ENCODE results near the gene SNRPA. TPM values are rescaled to one million over a fixed set of nuclear protein-coding genes. Genes with fewer than 3 reads are reported as not detected.

Gene SNRPA
- total RNA-seq: 100 to 1,000 TPM; 201 to 290 TPM

DNA sequence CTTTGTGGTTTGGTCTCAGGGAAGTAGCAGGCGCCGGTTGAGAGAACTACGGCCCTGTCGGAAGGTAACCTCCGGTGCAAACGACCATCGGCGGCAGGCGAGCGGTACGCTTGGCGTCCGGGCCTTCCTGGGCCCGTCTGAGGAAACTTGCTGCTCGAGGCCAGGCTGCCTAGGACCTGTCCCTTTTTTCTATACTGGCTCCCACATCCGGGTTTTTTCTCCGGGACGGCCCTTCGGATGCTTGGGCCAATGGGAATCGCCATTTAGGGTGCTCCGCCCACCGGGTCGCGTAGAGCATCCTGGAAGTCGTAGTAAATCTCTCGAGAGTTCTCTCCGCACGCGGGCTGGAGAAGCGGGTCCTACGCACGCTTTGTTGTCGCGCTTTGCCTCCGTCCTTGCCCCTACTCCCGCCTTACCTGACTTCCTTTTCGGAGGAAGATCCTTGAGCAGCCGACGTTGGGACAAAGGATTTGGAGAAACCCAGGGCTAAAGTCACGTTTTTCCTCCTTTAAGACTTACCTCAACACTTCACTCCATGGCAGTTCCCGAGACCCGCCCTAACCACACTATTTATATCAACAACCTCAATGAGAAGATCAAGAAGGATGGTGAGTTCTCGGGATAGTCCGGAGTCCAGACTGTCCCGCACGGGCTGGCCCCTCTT, at the start of gene SNRPA:
TSS of gene SNRPA (plus strand) at position 330 of the 664 bp plus-strand sequence. CDS start at position 536, 206 bp downstream.
- peak; percentile 96 to 98 for DNase-seq
- peaks cover 15 to 23% of the 10 kb centered on the region in 2 donors for H3K36me3 Mint-ChIP-seq (ENCODE audit: insufficient read depth in 2 of 2)
- peak; percentile 74 to 76 for ATAC-seq (replicated peaks in 1 of 2)
- H3K27me3 Mint-ChIP-seq (ENCODE audit: low read depth): no peaks in the 10 kb centered on the region
- H3K27ac Mint-ChIP-seq: peak within 1 kb of the TSS; percentile 93
- peak within 1 kb of the TSS; percentile 91 to 92 for H3K4me3 Mint-ChIP-seq
- peaks cover 57% of the 10 kb centered on the region for H3K4me1 Mint-ChIP-seq (ENCODE audit: low read depth)
- H3K9me3 Mint-ChIP-seq: no peaks in the 10 kb centered on the region

DNA sequence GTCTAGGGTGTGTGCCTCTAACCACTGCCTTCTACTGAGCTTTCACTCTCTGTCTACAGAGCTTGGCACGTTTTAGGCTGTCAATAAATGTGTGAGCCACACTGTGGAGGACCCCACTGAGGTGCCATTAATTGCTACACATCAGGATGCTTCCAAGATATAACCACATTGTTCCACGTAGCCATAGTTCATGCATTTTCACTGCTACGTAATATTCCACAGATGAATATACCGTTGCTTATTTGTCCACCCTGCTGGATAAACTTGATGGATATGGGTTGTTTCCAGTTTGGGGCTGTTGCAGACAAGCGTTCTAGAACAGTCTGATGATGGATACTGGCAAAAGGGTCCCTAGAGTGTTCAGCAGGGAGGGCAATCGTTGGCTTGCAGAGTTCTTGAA, 49.2 kb upstream of the SNRPA start:
- H3K9me3 Mint-ChIP-seq: no peaks in the 10 kb centered on the region
- no peaks in the 10 kb centered on the region for H3K27me3 Mint-ChIP-seq (ENCODE audit: low read depth)
- ATAC-seq (replicated peaks in 1 of 2) (no peak), DNase-seq (no peak)
- no peak overlapping the region for H3K27ac Mint-ChIP-seq
- no peaks in the 10 kb centered on the region for H3K4me1 Mint-ChIP-seq (ENCODE audit: low read depth)
- no peak overlapping the region for H3K4me3 Mint-ChIP-seq
- H3K36me3 Mint-ChIP-seq (ENCODE audit: insufficient read depth in 2 of 2): peaks cover 9 to 12% of the 10 kb centered on the region in 2 donors

DNA sequence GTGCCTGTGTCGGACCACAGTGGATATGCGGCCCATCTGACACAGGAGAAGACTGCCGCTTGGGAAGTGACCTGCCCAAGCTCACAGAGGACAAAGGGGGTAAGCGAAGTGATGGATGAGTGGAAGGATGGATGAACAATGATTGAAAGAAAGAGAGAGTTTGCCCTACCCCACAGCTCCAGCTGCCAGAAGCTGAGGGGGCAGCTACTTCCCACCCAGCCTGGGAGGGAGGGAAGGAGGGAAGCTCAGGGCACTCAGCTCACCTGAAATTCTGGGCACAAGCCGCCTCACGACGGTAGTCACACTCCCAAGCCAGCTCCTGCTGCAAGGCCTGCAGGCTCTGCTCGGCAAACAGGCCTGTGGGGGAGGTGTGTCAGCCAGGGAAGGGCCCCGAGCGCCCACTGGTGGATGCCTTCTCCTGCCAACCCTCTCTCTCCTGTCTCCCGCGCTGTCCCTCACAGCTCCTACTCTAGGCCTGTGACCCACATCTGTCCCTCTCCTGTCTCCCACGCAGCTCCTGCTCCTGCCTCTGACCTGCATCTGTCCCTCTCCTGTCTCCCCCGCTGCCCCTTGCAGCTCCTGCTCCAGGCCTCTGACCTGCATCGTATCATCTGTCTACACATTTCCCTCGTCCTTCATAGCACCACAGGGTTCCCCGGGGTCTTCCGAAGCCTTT, 48.5 kb upstream of the SNRPA start:
- no peak for ATAC-seq (replicated peaks in 1 of 2)
- H3K27me3 Mint-ChIP-seq (ENCODE audit: low read depth): no peaks in the 10 kb centered on the region
- no peak overlapping the region for H3K4me3 Mint-ChIP-seq
- no peaks in the 10 kb centered on the region for H3K9me3 Mint-ChIP-seq
- no peak overlapping the region for H3K27ac Mint-ChIP-seq
- no peak for DNase-seq
- H3K4me1 Mint-ChIP-seq (ENCODE audit: low read depth): no peaks in the 10 kb centered on the region
- H3K36me3 Mint-ChIP-seq (ENCODE audit: insufficient read depth in 2 of 2): peaks cover 9 to 12% of the 10 kb centered on the region in 2 donors

DNA sequence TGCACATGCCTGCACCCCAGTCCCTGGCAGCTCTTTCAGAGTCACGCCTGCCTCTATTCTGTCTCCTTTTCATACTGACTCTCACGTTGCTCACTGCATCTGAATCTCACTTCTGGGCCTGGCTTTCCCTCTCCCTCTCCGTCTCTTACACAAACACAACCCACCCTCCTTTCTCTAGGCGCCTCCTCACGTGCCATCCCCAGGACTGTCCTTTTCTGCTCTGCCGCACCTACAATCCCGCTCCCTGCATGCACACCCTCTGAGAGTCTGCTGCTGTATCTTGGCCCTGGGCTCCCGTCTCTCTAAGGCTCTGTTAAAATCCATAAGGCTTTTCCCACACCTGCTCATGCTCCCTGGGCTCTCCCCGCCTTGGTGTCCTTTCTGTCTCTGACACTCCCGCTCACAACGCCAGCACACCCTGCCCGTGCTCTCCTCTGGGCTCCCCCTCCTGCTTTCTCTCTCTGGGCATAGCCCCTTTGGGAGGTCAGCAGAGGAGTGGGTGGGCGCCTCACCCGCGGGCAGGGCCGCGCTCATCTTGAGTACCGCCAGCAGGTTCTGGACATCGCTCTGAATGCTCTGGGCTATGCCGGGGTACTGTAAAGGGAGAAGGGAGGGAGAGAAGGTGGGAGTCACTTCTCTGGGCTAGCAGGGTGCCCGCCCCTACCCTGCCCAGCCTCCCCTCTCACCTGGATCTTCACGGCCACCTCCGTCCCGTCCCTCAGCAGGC, 47.8 kb upstream of the SNRPA start:
- no peaks in the 10 kb centered on the region for H3K27me3 Mint-ChIP-seq (ENCODE audit: low read depth)
- H3K36me3 Mint-ChIP-seq (ENCODE audit: insufficient read depth in 2 of 2): peaks cover 9 to 12% of the 10 kb centered on the region in 2 donors
- no peaks in the 10 kb centered on the region for H3K9me3 Mint-ChIP-seq
- H3K4me3 Mint-ChIP-seq: no peak overlapping the region
- H3K4me1 Mint-ChIP-seq (ENCODE audit: low read depth): no peaks in the 10 kb centered on the region
- no peak overlapping the region for H3K27ac Mint-ChIP-seq
- DNase-seq (no peak), ATAC-seq (replicated peaks in 1 of 2) (no peak)

DNA sequence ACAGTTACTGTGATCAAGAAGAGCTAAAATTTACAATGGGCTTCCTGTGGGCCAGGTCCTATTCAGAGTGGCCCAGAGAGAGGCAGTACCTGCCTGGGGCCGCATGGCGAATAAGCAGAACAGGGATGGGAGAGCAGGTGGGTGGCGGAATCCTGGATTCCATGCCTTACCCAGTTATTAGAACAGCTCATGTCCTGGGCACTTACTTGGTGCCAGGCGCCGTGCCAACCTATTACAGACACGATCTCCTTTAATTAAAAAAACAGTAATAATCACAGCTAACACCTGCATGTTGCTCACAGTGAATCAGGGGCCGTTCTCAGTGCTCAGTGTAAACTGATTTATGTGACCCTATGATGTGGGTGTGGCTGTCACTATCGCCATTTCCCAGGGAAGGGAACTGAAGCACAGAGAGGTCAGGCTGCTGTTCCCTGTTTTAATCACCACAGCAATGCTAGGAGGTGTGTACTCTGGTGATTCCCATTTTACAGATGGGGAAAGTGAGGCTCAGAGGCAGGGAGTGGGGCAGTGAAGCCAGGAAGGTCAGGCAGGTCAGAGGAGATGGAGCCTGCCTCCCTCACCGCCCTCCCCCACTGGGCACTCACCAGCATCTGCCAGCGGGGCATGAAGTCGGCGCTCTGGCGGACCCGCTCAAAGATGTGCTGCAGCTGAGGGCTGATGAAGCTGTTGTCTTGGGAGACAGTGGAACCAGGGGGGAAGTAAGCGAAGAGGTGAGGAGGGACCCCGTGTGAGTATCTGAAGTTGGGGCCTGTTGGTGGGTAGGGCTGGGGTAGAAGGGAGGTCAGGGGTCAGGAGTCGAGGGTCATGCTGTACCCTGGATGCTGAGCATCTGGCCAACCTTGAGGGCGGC, 46.3 kb upstream of the SNRPA start:
- Mint-ChIP-seq H3K27ac (no peak overlapping the region), H3K27me3 (ENCODE audit: low read depth) (no peaks in the 10 kb centered on the region), H3K9me3 (no peaks in the 10 kb centered on the region), H3K4me3 (no peak overlapping the region), H3K4me1 (ENCODE audit: low read depth) (no peaks in the 10 kb centered on the region), H3K36me3 (ENCODE audit: insufficient read depth in 2 of 2) (peaks cover 9 to 18% of the 10 kb centered on the region in 2 donors)
- DNase-seq: no peak
- no peak for ATAC-seq (replicated peaks in 1 of 2)

DNA sequence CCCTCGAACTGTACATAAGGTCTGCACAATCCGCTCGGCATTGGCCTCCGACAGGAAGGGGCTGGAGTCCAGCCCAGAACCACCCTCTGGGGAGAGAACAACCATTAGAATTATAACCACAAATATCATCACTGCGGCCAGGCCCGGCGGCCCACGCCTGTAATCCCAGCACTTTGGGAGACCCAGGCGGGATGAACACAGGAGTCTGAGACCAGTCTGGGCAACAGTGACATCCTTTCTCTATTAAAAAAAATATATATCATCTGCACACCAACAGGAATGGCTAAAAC, 45.7 kb upstream of the SNRPA start:
- no peaks in the 10 kb centered on the region for H3K9me3 Mint-ChIP-seq
- no peaks in the 10 kb centered on the region for H3K27me3 Mint-ChIP-seq (ENCODE audit: low read depth)
- no peak overlapping the region for H3K4me3 Mint-ChIP-seq
- ATAC-seq (replicated peaks in 1 of 2): no peak
- DNase-seq: no peak
- peaks cover 9 to 18% of the 10 kb centered on the region in 2 donors for H3K36me3 Mint-ChIP-seq (ENCODE audit: insufficient read depth in 2 of 2)
- no peaks in the 10 kb centered on the region for H3K4me1 Mint-ChIP-seq (ENCODE audit: low read depth)
- no peak overlapping the region for H3K27ac Mint-ChIP-seq

DNA sequence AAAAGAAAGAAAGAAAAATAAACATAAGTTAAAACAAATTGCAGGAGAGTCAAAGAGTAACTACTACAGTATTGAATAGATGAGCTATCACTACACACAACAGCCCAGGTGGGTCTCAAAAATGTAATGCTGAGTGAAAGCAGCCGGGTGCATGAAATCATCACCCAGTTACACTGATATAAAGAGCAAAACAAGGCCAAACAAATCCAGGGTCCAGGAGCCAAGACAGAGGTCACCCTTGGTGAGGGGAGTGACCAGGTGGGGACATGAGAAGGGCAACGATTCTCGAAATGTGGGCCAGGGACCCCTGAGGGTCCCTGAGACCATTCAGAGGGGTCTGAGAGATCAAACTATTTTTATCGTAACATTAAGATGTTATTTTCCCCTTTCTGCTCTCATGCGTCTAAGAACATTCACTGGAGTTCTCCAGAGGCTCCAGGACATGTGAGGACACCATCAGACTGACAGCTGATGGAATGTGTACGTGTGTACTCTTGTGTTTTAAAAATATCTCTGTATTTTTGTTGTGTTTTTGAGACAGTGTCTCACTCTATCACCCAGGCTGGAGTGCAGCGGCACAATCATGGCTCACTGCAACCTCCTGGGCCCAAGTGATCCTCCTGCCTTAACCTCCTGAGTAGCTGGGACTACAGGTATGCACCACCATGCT, 44.9 kb upstream of the SNRPA start:
- H3K36me3 Mint-ChIP-seq (ENCODE audit: insufficient read depth in 2 of 2): peaks cover 9 to 18% of the 10 kb centered on the region in 2 donors
- ATAC-seq (replicated peaks in 1 of 2) (no peak), DNase-seq (no peak)
- no peak overlapping the region for H3K27ac Mint-ChIP-seq
- H3K27me3 Mint-ChIP-seq (ENCODE audit: low read depth): no peaks in the 10 kb centered on the region
- H3K4me3 Mint-ChIP-seq: no peak overlapping the region
- H3K9me3 Mint-ChIP-seq: no peaks in the 10 kb centered on the region
- no peaks in the 10 kb centered on the region for H3K4me1 Mint-ChIP-seq (ENCODE audit: low read depth)

DNA sequence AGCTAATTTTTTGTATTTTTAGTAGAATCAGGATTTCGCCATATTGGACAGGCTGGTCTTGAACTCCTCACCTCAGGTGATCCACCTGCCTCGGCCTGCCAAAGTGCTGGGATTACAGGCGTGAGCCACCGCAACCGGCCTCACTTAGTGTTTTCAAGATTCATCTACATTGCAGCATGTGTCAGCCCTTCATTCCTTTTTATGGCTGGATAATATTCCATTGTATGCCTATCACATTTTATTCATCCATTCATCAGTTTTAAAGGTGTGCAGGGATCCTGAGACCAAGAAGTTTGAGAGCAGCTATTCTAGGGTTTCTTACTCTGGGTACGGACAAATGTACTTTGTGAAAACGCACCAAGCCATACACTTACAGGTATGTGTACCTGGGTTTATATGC, 43.4 kb upstream of the SNRPA start:
- peaks cover 6% of the 10 kb centered on the region for H3K4me1 Mint-ChIP-seq (ENCODE audit: low read depth)
- H3K36me3 Mint-ChIP-seq (ENCODE audit: insufficient read depth in 2 of 2): peaks cover 9 to 21% of the 10 kb centered on the region in 2 donors
- H3K4me3 Mint-ChIP-seq: no peak overlapping the region
- ATAC-seq (replicated peaks in 1 of 2) (no peak), DNase-seq (no peak)
- H3K9me3 Mint-ChIP-seq: no peaks in the 10 kb centered on the region
- H3K27me3 Mint-ChIP-seq (ENCODE audit: low read depth): no peaks in the 10 kb centered on the region
- H3K27ac Mint-ChIP-seq: no peak overlapping the region

DNA sequence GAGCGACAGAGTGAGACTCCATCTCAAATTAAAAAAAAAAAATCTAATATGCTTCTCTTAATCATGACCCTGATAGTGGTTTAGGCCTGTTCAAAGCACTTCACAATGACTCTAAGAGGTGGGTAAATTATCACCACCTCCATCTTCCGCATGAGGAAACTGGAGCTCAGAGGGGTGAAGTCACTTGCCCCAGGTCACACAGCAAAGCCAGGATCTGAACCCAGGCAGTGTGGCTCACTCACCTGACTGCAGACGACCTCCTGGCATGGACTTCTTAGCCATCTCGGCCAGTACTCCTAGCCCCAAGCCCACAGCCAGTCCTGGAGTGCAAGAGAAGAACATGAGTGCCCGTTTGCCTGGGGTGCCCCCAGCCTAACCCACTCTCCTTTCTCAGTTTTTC, 41.2 kb upstream of the SNRPA start:
- H3K27me3 Mint-ChIP-seq (ENCODE audit: low read depth): no peaks in the 10 kb centered on the region
- no peak overlapping the region for H3K4me3 Mint-ChIP-seq
- no peak overlapping the region for H3K27ac Mint-ChIP-seq
- H3K36me3 Mint-ChIP-seq (ENCODE audit: insufficient read depth in 2 of 2): peaks cover 6 to 19% of the 10 kb centered on the region in 2 donors
- ATAC-seq (replicated peaks in 1 of 2): no peak
- DNase-seq: no peak
- H3K9me3 Mint-ChIP-seq: no peaks in the 10 kb centered on the region
- peaks cover 19% of the 10 kb centered on the region for H3K4me1 Mint-ChIP-seq (ENCODE audit: low read depth)

DNA sequence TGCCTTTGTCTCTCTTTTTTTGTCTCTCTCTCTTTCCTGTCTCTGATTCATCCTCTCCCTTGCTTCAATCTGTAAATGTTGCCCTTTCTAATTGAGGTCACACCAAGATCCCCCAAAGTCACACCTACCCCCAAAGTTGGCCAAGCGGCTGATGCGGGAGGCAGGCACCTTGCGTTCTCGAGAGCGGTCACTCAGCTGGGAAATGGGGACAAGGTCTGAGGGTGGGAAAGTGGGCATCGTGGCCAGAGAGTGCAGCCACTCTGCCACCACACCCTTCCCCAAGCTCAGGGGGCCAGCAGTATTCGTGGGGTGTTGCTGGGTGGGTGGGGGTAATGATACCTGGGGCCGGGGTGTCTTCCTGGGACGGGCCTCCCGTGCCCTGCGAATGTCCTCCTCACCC, 37.1 kb upstream of the SNRPA start:
- peak overlapping the region; percentile 84 to 90 for H3K4me3 Mint-ChIP-seq
- ATAC-seq (replicated peaks in 1 of 2) (no peak), DNase-seq (no peak)
- H3K27me3 Mint-ChIP-seq (ENCODE audit: low read depth): no peaks in the 10 kb centered on the region
- H3K27ac Mint-ChIP-seq: no peak overlapping the region
- peaks cover 9 to 14% of the 10 kb centered on the region in 2 donors for H3K36me3 Mint-ChIP-seq (ENCODE audit: insufficient read depth in 2 of 2)
- peaks cover 48% of the 10 kb centered on the region for H3K4me1 Mint-ChIP-seq (ENCODE audit: low read depth)
- no peaks in the 10 kb centered on the region for H3K9me3 Mint-ChIP-seq

DNA sequence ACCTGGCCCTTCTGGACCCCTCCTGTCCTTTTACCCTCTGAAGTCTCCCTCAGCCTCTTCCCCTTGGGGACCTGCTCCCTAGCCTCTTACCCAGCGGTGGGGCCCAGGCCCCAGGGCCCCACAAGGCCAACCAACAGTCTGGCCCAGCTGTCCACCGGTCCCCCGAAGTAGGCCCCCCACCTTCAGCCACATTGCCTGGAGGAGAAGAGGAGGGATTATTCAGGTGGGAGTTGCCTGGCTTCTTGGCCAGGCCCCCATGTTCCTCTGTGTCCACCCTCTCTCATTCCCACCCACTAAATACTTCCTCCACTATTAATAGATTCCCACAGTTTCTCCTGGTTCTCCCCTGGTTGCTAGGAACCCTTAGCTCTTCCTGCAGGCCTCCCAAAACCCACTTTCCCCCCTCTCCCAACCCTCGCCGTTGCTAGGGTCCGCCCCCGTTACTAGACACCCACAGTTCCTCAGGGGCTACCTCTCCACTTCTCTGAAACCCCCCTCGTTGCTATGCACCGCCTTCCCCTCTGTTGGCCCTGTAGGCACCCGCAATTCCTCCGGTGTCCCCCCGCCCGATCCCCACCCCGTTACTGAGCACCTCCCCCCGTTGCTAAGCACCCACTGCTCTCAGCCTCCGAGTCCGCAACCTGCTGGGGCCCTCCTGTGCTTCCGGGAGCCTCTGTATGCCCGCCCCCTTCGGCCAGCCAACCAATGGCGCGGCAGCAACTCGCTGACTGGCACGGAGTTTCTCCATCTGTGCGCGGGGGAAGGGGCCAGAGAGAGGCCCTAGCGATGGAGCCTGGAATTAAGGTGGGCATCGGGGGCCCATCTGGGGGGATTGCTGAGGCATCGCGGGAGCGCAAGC, 36.3 kb upstream of the SNRPA start:
- DNase-seq (peak; percentile 94 to 95), ATAC-seq (replicated peaks in 1 of 2) (peak; percentile 63 to 66)
- Mint-ChIP-seq H3K9me3 (no peaks in the 10 kb centered on the region), H3K4me1 (ENCODE audit: low read depth) (peaks cover 52% of the 10 kb centered on the region), H3K36me3 (ENCODE audit: insufficient read depth in 2 of 2) (peaks cover 9% of the 10 kb centered on the region in 2 donors), H3K27ac (peak overlapping the region; percentile 88), H3K27me3 (ENCODE audit: low read depth) (no peaks in the 10 kb centered on the region), H3K4me3 (peak overlapping the region; percentile 84 to 90)

DNA sequence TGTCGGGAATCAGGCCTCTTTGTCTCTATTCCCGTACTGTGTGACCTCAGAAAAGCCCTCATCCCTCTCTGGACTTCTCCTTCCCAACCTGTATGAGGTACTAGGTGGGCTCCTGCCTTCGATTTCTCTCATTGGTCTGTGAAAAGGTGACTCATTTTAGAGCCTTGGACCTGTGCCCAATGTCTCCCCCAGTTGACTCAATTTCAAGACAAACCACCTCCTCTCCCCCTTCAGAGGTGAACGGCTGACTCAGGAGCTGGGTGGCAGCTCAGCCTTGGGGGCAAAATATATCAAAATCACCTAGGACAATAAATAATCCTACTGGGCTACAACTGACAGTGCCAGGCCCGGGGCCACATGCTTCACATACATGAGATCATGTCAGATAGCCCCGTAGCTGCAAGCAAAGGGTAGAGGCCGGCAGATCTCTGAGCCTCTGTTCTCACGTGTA, 34.9 kb upstream of the SNRPA start:
- peak; percentile 81 to 86 for DNase-seq
- H3K36me3 Mint-ChIP-seq (ENCODE audit: insufficient read depth in 2 of 2): peaks cover 9 to 10% of the 10 kb centered on the region in 2 donors

More for the DNA sequence above, 34.9 kb upstream of the SNRPA start:
- Mint-ChIP-seq H3K4me1 (ENCODE audit: low read depth) (peaks cover 66% of the 10 kb centered on the region), H3K9me3 (no peaks in the 10 kb centered on the region), H3K27me3 (ENCODE audit: low read depth) (no peaks in the 10 kb centered on the region), H3K4me3 (peak overlapping the region; percentile 84 to 90), H3K27ac (peak overlapping the region; percentile 88)
- ATAC-seq (replicated peaks in 1 of 2): peak; percentile 43 to 52

Data from activated T-cell treated with anti-CD3 and anti-CD28 coated beads, Interleukin-2, amount 50 U/mL, for 72 hours (primary cell).